Activated naive CD8-positive, alpha-beta T cell treated with anti-CD3 and anti-CD28 coated beads, Interleukin-2, amount 10 ng/mL, durations not matched to agents 7 days and 5 days (primary cell): Measurements from ENCODE around the gene TBC1D9. TPM values are rescaled to one million over a fixed set of nuclear protein-coding genes. Genes with fewer than 3 reads are reported as not detected.
A peak's percentile ranks its signal among the peaks of the same experiment; 100 is the strongest.
"Not testable (repeated sequence)": the region's sequence is repeated elsewhere in the genome, so short reads cannot be mapped to it uniquely, and the experiment has no call there.

ENCODE experiments used
- ATAC-seq: fragments of 150-1000 bp; cut with Tn5 transposase; one replicate; pipeline ENCODE4 v1.10.0; 2021; ENCODE audit warnings: low read depth, moderate library complexity
- POLR2A ChIA-PET: fragments of 350-600 bp; sonication (Branson Sonifier 250); formaldehyde crosslinking; loops from one replicate; lab custom pipeline; 2021; ENCODE audit warnings: antibody characterized with exemption; lab: Charles Lee
- DNase-seq: peaks from one replicate; pipeline ENCODE4 v3.0.0; 2021
- H3K27ac Mint-ChIP-seq: one replicate; pipeline ENCODE4 v1.8.0; 2022; ENCODE audit warnings: mild to moderate bottlenecking, mixed read lengths
- H3K27me3 Mint-ChIP-seq: one replicate; pipeline ENCODE4 v1.8.0; 2022; ENCODE audit warnings: mild to moderate bottlenecking, moderate library complexity, mixed read lengths
- H3K36me3 Mint-ChIP-seq: one replicate; pipeline ENCODE4 v1.8.0; 2021; ENCODE audit warnings: mild to moderate bottlenecking, mixed read lengths
- H3K4me1 Mint-ChIP-seq: one replicate; pipeline ENCODE4 v1.8.0; 2021; ENCODE audit warnings: mixed read lengths
- H3K4me3 Mint-ChIP-seq: one replicate; pipeline ENCODE4 v1.8.0; 2022; ENCODE audit warnings: mild to moderate bottlenecking, moderate library complexity, mixed read lengths
- H3K9me3 Mint-ChIP-seq: one replicate; pipeline ENCODE4 v1.8.0; 2021; ENCODE audit warnings: mixed read lengths
- total RNA-seq, 2 experiments: library from RNA; stranded (reverse); gene quantifications; one replicate each; pipeline ENCODE4 v1.2.3, GENCODE V29; 2021

The TBC1D9 gene
- total RNA-seq, result under 1 TPM; 0.11 to 0.17 TPM

DNA sequence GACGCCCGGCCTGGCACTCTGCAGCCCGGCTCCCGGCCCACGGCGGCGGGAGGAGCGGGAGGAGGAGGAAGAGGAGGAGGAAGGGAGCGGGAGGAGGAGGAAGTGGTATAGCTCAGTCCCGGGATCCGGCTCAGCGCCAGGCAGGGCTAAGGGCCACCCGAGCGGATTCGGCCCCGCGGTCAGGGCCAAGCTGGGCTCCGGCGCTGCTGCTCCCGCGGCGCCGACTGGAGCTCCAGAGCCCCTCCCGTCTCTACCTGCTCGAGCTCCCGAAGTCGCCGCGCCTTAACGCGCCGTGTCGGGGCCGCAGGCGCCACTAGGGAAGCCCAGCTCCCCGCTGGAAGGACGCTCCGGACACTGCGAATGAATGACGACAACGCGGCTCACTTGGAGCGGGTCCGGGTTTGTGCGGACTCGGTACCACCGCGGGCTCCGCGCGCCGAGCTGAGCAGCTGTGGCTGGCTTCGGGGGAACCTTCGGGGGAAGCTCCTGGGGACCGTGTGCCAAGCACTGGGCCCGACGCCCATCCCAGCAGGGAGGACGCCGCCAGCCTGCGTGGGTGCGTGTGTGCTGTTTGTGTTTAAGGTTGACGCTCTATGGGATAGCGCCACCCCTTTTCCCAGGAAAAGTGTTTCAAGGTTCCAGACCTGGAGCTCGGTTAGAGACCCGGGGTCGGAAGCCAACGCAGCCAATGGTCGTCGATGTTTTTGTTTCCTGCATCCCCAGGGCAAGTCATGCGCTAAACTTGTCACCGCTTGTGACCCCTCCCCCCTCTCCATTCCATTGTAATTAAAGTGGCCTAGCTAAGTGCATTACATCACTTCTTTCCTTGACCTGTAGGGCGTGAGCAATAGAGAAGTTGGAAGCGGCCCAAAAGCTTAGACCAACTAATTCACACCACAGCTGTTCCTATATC, at the start of gene TBC1D9:
Gene TBC1D9 (minus strand): TSS at position 67 of the 913 bp plus-strand sequence. CDS start 340 bp downstream, outside the sequence.
- ATAC-seq (peak; percentile 47), DNase-seq (peak; percentile 39)
- H3K4me3 Mint-ChIP-seq, result peak within 1 kb of the TSS; percentile 46
- H3K27me3 Mint-ChIP-seq, result peaks cover 59% of the 10 kb centered on the region
- peaks cover 4% of the 10 kb centered on the region for H3K4me1 Mint-ChIP-seq
- H3K27ac Mint-ChIP-seq, result no peak within 1 kb of the TSS
- no peaks in the 10 kb centered on the region for H3K36me3 Mint-ChIP-seq
- POLR2A ChIA-PET, result interaction anchor here (0.6 kb wide), 1 partner anchor 10 kb away, joined by 7 read pairs; no protein-coding TSS in a partner anchor
- H3K9me3 Mint-ChIP-seq, result no peaks in the 10 kb centered on the region

DNA sequence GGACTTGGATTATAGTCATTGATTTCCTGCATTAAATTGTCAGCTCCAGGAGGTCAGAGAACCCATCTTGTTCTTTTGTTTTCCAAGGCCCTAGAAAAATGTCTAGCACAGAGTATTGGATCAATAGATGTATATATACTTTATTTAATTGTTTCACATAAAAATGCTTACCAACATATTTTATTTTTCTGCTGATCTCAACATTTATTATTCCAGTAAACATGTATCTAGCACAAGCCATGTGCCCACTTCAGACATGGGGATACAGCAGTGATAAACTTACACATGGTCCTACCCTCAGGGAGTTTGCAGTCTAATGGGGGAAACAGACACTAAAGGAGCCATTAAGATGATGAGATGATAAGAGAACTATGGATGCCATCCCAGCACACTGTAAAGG, 49.1 kb upstream of the TBC1D9 start:
- H3K4me1 Mint-ChIP-seq, result no peaks in the 10 kb centered on the region
- peaks cover 13% of the 10 kb centered on the region for H3K27me3 Mint-ChIP-seq
- no peak overlapping the region for H3K27ac Mint-ChIP-seq
- DNase-seq (no peak), ATAC-seq (no peak)
- H3K36me3 Mint-ChIP-seq, result no peaks in the 10 kb centered on the region
- POLR2A ChIA-PET, result no interaction called here
- no peaks in the 10 kb centered on the region for H3K9me3 Mint-ChIP-seq
- no peak overlapping the region for H3K4me3 Mint-ChIP-seq

DNA sequence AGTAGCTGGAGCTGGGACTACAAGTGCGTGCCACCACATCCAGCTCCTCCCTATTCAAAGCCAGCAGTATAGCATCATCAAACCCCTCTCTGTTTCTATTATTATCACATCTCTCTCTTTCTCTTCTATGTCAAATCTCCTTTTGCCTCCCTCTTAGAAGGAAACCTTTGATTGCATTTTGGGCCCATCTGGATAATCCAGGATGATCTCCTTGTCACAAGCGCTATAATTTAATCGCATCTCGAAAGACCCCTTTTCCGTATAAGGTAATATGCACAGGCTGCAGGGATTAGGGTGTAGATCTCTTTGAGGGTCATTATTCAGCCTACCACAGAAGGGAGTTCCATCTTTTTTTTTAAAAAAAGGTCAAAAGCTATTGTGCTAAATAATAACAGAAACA, 46.4 kb upstream of the TBC1D9 start:
- Mint-ChIP-seq H3K27ac (no peak overlapping the region), H3K4me3 (no peak overlapping the region), H3K27me3 (peaks cover 11% of the 10 kb centered on the region), H3K4me1 (no peaks in the 10 kb centered on the region), H3K9me3 (no peaks in the 10 kb centered on the region), H3K36me3 (no peaks in the 10 kb centered on the region)
- DNase-seq (no peak), ATAC-seq (no peak)
- POLR2A ChIA-PET, result no interaction called here

DNA sequence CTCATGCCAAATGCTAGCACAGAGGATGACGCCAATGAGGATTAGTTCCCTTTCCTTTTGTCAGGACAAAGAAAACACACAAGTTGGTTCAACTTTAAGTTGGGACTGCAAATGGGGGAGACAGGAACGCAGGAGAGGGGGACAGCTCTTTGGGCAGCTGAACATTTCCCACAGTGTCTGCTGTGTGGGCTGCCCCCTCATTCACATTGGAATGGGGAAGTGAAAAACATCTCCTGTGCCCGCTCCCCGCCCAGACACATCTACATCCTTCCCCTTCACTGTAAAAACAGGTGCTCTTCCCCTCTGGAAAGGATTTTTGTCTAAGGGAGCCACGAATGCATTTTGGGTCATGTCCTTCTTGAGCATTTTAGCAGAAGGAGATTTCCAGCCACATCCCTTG, 44.5 kb upstream of the TBC1D9 start:
- Mint-ChIP-seq H3K4me3 (no peak overlapping the region), H3K27ac (no peak overlapping the region), H3K36me3 (no peaks in the 10 kb centered on the region), H3K4me1 (no peaks in the 10 kb centered on the region), H3K9me3 (no peaks in the 10 kb centered on the region), H3K27me3 (peaks cover 7% of the 10 kb centered on the region)
- DNase-seq (no peak), ATAC-seq (no peak)
- POLR2A ChIA-PET, result no interaction called here

DNA sequence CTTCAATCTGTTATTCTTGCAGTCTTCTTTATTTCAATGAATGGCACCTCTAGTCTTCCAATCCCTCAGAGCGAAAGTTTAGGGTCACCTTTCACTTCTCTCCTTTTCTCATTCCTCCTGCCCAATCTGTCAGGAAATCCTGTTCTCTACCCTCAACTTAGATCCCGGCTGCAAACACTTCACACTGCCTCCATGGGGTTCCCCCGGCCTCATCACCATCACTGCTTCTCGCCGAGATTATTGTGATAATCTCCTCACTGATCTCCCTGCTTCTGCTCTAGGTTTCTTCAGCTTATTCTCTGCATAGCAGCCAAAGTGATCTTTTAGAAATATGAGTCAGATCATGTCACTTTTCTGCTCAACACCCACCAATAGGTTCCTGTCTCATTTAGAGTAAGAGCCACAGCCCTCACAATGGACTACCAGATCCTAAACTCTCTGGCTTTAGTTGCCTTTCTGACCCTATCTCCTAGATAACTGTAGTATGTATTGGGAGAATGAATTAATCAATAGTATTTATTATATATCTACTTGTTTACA, 43.6 kb upstream of the TBC1D9 start:
- no peak overlapping the region for H3K4me3 Mint-ChIP-seq
- H3K27me3 Mint-ChIP-seq, result peaks cover 11% of the 10 kb centered on the region
- no peaks in the 10 kb centered on the region for H3K9me3 Mint-ChIP-seq
- POLR2A ChIA-PET, result no interaction called here
- H3K36me3 Mint-ChIP-seq, result no peaks in the 10 kb centered on the region
- no peaks in the 10 kb centered on the region for H3K4me1 Mint-ChIP-seq
- no peak overlapping the region for H3K27ac Mint-ChIP-seq
- ATAC-seq (no peak), DNase-seq (no peak)

DNA sequence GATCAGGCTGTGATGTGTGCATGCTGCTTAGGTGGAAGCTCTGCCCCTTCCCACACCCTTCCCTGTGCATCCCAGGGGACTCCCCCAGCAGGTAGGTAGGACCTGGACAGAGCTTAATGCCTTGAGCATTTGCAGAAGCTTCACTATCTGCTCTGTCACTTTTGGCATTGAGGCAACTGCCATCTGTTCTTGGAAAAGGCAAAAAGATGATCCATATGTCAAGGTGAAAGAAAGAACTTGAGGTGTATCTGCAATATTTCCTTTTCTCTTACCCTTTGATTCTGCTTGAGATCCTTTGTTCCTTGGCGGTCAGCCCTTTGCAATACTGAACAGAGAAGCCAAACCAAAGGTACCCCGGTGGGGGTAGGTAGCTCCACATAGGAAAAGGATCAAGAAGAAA, 37.1 kb upstream of the TBC1D9 start:
- Mint-ChIP-seq H3K27ac (no peak overlapping the region), H3K9me3 (no peaks in the 10 kb centered on the region), H3K36me3 (no peaks in the 10 kb centered on the region), H3K4me3 (no peak overlapping the region), H3K4me1 (no peaks in the 10 kb centered on the region), H3K27me3 (peaks cover 5% of the 10 kb centered on the region)
- POLR2A ChIA-PET, result no interaction called here
- DNase-seq, result no peak
- no peak for ATAC-seq

DNA sequence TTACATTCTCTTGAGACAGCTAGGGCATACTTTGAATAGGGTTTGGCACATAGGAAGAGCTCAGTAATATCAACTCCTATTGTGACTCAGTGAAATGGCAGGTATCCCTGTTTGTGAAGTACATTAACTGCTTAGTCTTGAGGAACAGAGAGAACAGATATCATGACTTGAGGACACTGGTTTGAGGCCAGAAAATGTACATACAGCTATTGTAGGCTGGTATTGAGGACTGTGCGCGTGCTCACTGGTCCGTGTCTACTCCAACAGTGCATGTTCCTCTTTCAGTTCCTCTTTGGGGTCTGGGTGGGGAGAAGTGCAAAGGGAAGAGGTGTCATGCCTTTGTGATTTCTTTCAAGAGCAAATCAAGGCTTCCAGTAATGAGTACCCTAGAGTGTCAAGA, 34.6 kb upstream of the TBC1D9 start:
- POLR2A ChIA-PET, result no interaction called here
- H3K4me3 Mint-ChIP-seq, result no peak overlapping the region
- H3K27ac Mint-ChIP-seq, result no peak overlapping the region
- H3K9me3 Mint-ChIP-seq, result no peaks in the 10 kb centered on the region
- H3K27me3 Mint-ChIP-seq, result peaks cover 5% of the 10 kb centered on the region
- H3K36me3 Mint-ChIP-seq, result no peaks in the 10 kb centered on the region
- DNase-seq, result no peak
- H3K4me1 Mint-ChIP-seq, result no peaks in the 10 kb centered on the region
- ATAC-seq, result no peak

DNA sequence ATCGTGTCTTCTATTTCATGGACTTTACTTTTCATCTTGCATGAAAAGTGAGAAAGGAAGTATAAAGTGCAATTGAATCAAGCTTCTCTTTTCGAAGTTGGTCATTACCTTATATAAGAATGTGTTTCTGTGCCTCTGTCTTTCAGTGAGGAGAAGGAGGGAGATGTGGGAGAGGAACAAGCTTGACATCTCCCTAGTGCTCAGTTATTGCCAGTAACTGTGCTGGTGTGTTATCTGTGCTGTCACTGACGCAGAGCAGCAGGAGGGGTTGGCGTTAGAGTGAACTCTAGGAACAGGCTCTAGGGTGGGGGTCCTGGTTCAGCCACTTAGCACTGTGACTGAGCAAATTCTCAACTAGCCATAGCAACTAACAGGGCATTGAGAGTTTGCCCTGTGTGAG, 34.0 kb upstream of the TBC1D9 start:
- no peak for ATAC-seq

DNA sequence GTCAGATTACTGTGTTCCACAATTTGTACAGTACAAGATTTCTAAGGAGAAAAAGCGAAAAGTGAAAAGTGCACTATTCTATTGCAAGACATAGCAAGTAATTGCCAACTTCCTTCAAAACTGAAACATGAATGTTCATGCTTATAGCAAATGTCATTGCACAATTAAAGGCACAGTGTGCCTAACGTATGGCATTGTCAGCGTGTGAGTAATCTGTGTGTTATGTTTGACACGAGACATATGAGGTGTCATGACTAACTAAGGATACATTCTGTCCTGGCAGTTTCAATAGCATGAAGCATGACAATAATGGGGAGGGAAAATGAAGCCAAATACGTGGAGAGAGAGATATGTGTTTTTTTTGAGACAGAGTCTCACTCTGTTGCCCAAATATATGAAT, 33.6 kb upstream of the TBC1D9 start:
- ATAC-seq, result no peak
- Mint-ChIP-seq H3K36me3 (no peaks in the 10 kb centered on the region), H3K4me1 (no peaks in the 10 kb centered on the region), H3K27me3 (peaks cover under 1% of the 10 kb centered on the region), H3K27ac (no peak overlapping the region), H3K9me3 (no peaks in the 10 kb centered on the region), H3K4me3 (no peak overlapping the region)
- POLR2A ChIA-PET, result no interaction called here
- DNase-seq, result no peak

More for the DNA sequence above, 34.0 kb upstream of the TBC1D9 start:
- peaks cover 4% of the 10 kb centered on the region for H3K27me3 Mint-ChIP-seq
- no peak overlapping the region for H3K4me3 Mint-ChIP-seq
- POLR2A ChIA-PET, result no interaction called here
- H3K9me3 Mint-ChIP-seq, result no peaks in the 10 kb centered on the region
- DNase-seq, result no peak
- H3K4me1 Mint-ChIP-seq, result no peaks in the 10 kb centered on the region
- no peaks in the 10 kb centered on the region for H3K36me3 Mint-ChIP-seq
- no peak overlapping the region for H3K27ac Mint-ChIP-seq

DNA sequence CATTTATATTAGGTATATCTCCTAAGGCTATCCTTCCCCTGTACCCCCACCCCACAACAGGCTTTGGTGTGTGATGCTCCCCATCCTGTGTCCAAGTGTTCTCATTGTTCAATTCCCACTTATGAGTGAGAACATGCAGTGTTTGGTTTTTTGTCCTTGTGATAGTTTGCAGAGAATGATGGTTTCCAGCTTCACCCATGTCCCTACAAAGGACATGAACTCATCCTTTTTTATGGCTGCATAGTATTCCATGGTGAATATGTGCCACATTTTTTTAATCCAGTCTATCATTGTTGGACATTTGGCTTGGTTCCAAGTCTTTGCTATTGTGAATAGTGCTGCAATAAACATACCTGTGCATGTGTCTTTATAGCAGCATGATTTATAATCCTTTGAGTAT, 26.6 kb upstream of the TBC1D9 start:
- H3K9me3 Mint-ChIP-seq, DNase-seq, H3K36me3 Mint-ChIP-seq, POLR2A ChIA-PET, H3K27ac Mint-ChIP-seq, H3K27me3 Mint-ChIP-seq, ATAC-seq, H3K4me3 Mint-ChIP-seq, H3K4me1 Mint-ChIP-seq: not testable (repeated sequence)

DNA sequence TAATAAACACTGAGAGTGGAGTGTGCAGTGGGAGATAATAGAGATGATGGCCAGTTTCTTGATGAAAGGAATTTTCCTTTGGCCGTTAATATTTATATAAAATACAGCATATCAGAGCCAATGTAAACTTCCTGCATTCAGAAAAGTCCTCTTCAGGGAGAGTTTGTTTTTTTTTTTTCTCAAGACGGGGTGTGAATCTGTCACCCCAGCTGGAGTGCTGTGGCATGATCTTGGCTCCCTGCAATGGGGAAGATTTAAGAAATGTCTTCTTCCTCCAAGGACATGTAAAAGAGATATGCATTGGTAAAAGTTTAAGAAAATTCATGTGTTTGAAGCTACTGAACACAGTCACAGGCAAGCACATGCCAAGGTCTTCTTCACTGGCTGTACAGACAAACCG, 25.4 kb upstream of the TBC1D9 start:
- Mint-ChIP-seq H3K9me3 (no peaks in the 10 kb centered on the region), H3K27ac (no peak overlapping the region), H3K4me3 (no peak overlapping the region), H3K36me3 (no peaks in the 10 kb centered on the region), H3K27me3 (no peaks in the 10 kb centered on the region), H3K4me1 (no peaks in the 10 kb centered on the region)
- POLR2A ChIA-PET, result no interaction called here
- ATAC-seq, result no peak
- DNase-seq, result no peak

DNA sequence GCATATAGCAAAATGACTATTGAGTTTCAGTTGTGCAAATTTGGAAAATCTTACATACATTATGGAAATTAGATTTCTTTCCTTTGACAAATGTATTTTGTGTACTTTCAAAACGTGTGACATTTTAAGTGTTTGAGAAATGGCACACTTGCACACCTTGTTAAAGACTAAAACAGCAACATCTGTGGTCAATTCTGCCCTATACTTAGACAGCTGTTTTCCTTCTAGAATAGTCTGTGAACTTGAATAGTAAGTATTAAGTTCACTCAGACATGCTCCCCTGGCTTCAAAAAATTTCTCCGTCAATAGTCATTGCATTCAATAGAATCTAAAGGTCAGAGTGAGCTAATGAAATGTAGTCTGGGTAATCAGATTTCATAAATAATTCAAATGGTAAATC, 21.7 kb upstream of the TBC1D9 start:
- H3K4me3 Mint-ChIP-seq, result no peak overlapping the region
- POLR2A ChIA-PET, result no interaction called here
- H3K4me1 Mint-ChIP-seq, result no peaks in the 10 kb centered on the region
- DNase-seq (no peak), ATAC-seq (no peak)
- no peak overlapping the region for H3K27ac Mint-ChIP-seq
- H3K36me3 Mint-ChIP-seq, result no peaks in the 10 kb centered on the region
- H3K9me3 Mint-ChIP-seq, result no peaks in the 10 kb centered on the region
- H3K27me3 Mint-ChIP-seq, result no peaks in the 10 kb centered on the region

DNA sequence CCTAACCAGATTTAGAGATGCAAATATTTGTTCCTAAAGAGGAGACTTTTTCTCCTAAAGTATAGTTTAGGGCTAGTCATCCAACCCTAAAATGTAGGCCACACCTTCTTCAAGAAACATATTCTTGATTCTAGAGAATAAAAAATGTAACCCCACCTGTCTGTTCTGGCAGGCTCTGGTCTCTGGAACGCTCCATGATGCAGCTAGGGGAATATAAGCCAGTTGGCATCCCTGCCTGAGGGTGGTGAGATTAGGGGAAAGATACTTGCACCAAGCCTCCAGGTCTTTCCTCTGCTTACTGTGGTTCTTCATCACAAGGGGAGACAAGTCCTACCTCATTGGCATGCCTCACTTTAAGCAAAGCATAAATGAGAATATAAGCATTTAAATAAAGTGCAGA, 21.2 kb upstream of the TBC1D9 start:
- ATAC-seq (no peak), DNase-seq (no peak)
- Mint-ChIP-seq H3K27me3 (no peaks in the 10 kb centered on the region), H3K4me1 (no peaks in the 10 kb centered on the region), H3K9me3 (no peaks in the 10 kb centered on the region), H3K27ac (no peak overlapping the region), H3K36me3 (no peaks in the 10 kb centered on the region), H3K4me3 (no peak overlapping the region)
- POLR2A ChIA-PET, result no interaction called here

DNA sequence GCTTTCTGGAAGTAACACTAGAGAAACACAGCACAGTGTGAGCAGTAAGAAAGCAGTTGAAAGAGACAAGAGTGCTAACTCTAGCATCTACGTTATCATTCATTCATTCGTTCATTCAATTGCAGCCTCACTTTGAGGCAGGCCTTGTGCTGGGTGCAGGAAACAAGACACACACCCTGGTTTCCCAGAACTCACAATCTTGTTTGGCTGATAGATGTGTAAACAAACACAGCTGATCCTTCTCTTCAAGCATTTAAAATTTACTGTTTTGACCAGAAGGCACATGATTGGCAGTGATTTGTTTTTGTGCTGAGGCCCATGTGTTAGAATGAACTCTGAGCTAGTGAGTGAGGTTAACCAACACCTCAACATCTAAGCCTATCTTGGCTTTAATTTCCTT, 20.4 kb upstream of the TBC1D9 start:
- ATAC-seq (no peak), DNase-seq (no peak)
- Mint-ChIP-seq H3K4me1 (no peaks in the 10 kb centered on the region), H3K27me3 (no peaks in the 10 kb centered on the region), H3K9me3 (no peaks in the 10 kb centered on the region), H3K36me3 (no peaks in the 10 kb centered on the region), H3K27ac (no peak overlapping the region), H3K4me3 (no peak overlapping the region)
- POLR2A ChIA-PET, result no interaction called here
